22Rv1 (cell line): ENCODE data around the gene BLCAP.

Experiments used
- H3K27ac ChIP-seq: fragments of 450-650 bp; 2 replicates; pipeline ENCODE4 v1.5.1; 2017
- CTCF ChIP-seq: fragments of 450-650 bp; IDR thresholded peaks from 2 replicates; pipeline ENCODE4 v1.5.1; 2017; ENCODE audit warnings: mild to moderate bottlenecking
- ZFX ChIP-seq: fragments of 450-650 bp; IDR thresholded peaks from 2 replicates; pipeline ENCODE4 v1.6.1; 2017; ENCODE audit warnings: antibody characterized with exemption, borderline replicate concordance

BLCAP gene

GRCh38 chr20:37510226-37510625 lies 17.4 kb downstream of the BLCAP start:
- no peak for TF ChIP-seq ZFX
- TF ChIP-seq CTCF, result no peak
- no peak overlapping the region for H3K27ac ChIP-seq

- TF ChIP-seq CTCF, result no peak
- no peak for TF ChIP-seq ZFX
- no peak overlapping the region for H3K27ac ChIP-seq
Observed at GRCh38 chr20:37506152-37506725, 21.4 kb downstream of the BLCAP start.

- no peak overlapping the region for H3K27ac ChIP-seq
- TF ChIP-seq CTCF, result no peak
- TF ChIP-seq ZFX, result no peak
Observed at GRCh38 chr20:37505263-37506151, 22.2 kb downstream of the BLCAP start.

- TF ChIP-seq CTCF (no peak), ZFX (no peak)
- no peak overlapping the region for H3K27ac ChIP-seq
Observed at GRCh38 chr20:37504404-37505096, 23.1 kb downstream of the BLCAP start.

- H3K27ac ChIP-seq, result no peak overlapping the region
- no peak for TF ChIP-seq CTCF
- TF ChIP-seq ZFX, result no peak
Observed at GRCh38 chr20:37503256-37503927, 24.3 kb downstream of the BLCAP start.

- TF ChIP-seq CTCF, result no peak
- no peak for TF ChIP-seq ZFX
Observed at GRCh38 chr20:37502654-37503053, 25.0 kb downstream of the BLCAP start.

More at GRCh38 chr20:37502654-37503053, 25.0 kb downstream of the BLCAP start:
- no peak overlapping the region for H3K27ac ChIP-seq
